HG02840 (cell line): Measurements from ENCODE around the gene ALG10.
"Not testable (repeated sequence)": the region's sequence is repeated elsewhere in the genome, so short reads cannot be mapped to it uniquely, and the experiment has no call there.

Experiments used
- ATAC-seq: cut with Tn5 transposase; IDR thresholded peaks from one replicate; pipeline ENCODE4 v1.9.1; 2021; ENCODE audit warnings: mild to moderate bottlenecking, moderate library complexity, moderate number of reproducible peaks; ENCODE audit not compliant: unreplicated experiment, low FRiP score

Gene ALG10

DNA sequence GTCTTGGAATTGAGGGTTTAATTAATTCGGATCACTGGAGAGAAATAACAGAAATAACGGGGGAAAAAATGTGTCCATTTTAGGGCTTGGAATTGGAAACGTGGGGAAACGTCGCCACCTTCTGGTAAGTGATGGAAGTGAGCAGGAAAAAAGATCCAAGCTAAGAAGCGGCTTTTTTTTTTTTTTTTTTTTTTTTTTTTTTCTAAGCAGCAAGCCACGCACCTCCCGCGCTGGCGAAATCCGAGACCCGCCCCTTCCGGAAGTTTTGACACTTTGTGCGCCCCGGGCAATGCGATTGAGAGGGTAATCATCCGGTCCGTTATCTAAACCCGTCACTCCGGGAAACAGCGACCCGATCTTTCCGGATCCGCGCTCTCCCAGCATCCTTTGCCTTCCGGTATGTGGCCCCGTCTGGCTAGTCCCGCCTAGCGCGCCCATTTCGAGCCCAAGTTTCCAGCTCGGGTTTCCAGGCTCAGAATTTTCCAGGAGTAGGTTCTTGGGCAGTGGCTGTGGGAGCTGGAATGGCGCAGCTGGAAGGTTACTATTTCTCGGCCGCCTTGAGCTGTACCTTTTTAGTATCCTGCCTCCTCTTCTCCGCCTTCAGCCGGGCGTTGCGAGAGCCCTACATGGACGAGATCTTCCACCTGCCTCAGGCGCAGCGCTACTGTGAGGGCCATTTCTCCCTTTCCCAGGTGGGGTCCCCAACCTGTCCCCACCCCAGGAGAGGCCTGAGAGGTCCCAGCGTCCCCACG is at the start of gene ALG10:
TSS of gene ALG10 (plus strand) at position 418 of the 752 bp plus-strand sequence. CDS start at position 522, 104 bp downstream.
- peak; percentile 99 for ATAC-seq

DNA sequence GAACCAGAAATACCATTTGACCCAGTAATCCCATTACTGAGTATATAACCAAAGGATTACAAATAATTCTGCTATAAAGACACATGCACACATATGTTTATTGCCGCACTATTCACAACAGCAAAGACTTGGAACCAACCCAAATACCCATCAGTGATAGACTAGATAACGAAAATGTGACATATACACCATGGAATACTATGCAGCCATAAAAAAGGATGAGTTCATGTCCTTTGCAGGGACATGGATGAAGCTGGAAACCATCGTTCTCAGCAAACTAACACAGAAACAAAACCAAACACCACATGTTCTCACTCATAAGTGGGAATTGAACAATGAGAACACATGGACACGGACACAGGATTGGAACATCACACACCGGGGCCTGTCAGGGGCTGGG is 49.4 kb upstream of the ALG10 start:
- ATAC-seq: not testable (repeated sequence)

DNA sequence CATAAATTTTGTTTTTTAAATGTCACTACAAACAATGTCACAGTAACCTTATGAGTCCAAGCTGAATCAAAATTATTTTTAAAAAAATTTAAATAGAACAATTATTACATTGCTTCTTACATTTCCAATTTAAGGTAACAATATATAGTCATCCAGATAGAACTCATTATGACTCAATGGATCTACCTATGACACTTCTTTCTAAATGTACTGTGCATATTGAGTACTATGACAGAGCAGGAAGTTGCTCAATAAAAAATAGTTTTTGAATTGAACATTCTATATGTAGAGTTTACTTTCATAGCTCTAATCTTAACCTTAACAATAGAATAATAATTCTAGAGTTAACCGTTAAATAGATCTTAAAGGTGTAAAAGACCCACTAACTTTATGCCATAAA is 44.4 kb upstream of the ALG10 start:
- no peak for ATAC-seq

DNA sequence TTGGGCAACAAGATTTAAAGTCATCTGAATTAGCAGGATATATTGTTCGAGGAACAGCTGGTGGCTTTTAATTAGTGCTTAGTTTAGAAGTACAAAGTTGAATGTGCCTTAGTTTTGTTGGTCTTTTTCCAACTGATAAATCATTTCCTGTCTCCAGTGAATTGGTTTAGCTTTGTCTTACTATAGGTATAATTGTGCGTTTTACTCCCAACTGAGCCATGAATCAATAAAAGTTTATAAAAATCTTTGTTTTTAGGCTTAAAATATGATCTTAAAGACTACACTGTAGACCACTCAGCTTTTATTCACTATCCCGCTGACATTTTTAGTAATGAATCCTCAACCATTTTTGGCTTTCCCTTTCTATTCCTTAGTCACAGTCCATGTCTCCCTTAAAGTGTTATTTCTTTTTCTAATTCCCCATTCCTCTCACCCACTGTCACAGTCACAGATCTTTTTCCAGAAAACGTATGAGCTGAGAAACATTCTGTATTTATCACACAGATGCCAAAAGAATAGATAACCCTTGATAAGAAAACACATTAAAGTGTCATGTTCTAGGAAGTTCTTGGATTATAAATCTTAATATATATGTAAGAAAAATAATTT is 34.0 kb upstream of the ALG10 start:
- ATAC-seq: no peak

GRCh38 chr12:33988913-33989312 is 33.4 kb upstream of the ALG10 start:
- ATAC-seq: no peak

GRCh38 chr12:33994857-33995808 is 27.2 kb upstream of the ALG10 start:
- ATAC-seq: no peak

- ATAC-seq: not testable (repeated sequence)
These were observed 13.5 kb upstream of the ALG10 start for GRCh38 chr12:34008835-34009234.

- ATAC-seq: no peak
These were observed 5.9 kb upstream of the ALG10 start for GRCh38 chr12:34016361-34016760.

DNA sequence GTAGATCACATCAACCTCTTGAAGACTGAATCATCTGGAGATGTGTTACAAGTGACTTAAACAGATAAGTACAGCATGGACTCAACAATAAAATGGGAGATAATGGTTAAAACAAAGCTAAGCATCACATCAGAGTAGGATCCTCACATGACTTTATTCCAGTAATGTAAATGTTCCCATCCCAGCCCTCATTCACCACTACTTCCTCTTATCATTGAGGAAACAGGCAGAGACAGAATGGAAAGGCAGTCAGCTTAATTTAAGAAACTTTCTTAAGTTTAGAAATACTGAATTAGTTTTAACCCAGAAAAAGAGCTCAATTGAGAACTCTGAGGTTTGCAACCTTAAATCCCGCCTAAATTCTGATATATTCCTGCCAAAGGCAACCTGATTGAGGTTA is 1.2 kb upstream of the ALG10 start:
- ATAC-seq: no peak

- not testable (repeated sequence) for ATAC-seq
These were observed 5.4 kb downstream of the ALG10 start for GRCh38 chr12:34027661-34028060.

DNA sequence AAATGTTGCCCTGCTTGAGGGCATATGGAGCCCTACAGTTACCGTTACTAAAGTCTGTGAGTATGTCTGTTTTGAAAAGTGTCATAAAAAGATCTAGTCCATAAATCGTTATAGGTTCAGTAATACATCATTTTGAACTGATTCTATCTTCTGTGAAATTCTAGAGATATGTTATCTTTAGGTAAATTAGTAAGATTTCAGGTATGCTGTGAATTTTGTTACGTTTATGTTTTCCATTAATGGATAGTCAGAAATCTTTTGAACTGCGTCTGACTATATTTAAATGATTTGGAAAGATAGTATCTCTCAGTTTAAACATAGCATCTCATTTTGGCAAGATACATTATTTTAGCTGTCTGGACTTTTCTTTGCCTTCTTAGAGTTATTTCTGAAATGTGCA is 8.3 kb downstream of the ALG10 start:
- ATAC-seq: no peak

GRCh38 chr12:34033628-34034296 is 11.5 kb downstream of the ALG10 start:
- ATAC-seq: no peak

DNA sequence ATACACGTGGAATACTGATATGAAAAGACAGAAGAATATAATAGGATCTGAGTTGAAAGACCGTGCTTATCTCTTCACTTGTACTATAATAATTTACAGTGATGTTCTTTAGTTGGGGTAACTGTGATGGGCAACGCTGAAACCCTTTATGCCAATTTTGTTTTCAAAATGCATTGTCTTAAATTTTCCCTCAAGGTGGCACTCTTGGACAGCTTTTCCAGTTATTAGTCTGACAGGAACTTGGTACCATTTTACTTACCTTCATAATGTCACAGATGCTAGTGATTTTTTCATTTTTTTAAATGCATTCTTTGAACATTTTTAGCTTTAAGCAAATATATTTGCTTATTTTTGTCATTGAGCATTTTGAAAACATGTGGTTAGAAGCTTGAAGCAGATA is 16.1 kb downstream of the ALG10 start:
- not testable (repeated sequence) for ATAC-seq

DNA sequence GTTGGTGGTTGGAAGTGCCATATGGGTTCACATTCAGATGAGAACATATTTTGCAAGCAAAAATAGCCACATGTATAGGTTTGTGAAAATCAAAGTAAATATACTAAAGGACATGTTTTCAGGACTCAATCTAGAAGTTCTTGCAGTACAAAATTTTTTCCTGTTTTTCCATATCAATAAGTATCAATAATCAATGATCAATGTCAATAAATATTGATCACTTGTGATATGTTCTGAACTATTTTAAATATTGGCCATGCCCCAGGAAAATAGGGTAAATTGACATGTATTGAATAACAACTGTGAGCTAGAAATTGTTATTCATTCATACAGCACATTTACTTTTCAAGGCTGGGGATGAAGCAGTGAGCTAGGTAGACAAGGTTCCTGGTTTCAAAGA is 24.3 kb downstream of the ALG10 start:
- no peak for ATAC-seq

DNA sequence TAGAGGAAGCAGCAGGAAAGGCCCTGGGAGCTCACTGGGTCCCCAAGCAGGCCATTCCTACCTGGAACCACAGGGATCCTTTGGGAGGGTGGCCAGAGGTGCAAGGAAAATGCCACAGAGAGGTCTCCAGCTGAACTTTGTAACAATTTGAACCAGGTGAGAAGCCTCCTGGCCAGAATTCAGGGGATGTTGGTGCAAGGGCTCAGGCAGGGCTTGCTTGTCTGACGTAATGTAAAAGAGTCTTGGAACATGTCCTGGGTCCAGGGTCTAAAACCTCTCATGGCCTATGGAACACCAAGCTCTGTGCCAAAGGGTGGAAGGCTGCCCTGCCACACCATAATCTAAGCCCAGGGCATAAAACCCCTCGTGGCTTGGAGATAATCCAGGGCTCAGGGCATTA is 25.6 kb downstream of the ALG10 start:
- ATAC-seq: not testable (repeated sequence)

GRCh38 chr12:34048714-34049113 is 26.4 kb downstream of the ALG10 start:
- no peak for ATAC-seq

DNA sequence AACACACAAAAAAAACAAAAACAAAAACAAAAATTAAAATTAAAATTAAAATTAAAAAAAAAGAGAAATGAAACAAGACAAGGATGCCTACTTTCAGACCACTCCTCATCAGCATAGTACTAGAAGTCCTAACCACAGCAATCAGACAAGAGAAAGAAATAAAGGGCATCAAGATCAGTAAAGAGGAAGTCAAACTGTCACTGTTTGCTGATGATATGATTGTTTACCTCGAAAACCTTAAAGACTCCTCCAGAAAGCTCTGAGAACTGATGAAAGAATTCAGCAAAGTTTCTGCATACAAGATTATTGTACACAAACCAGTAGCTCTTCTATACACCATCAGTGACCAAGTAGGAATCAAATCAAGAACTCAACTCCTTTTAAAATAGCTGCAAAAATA is 29.2 kb downstream of the ALG10 start:
- no peak for ATAC-seq

GRCh38 chr12:34054938-34055337 is 32.6 kb downstream of the ALG10 start:
- no peak for ATAC-seq
